Heart left ventricle (tissue), 13 donors: ENCODE measurements around the gene ANO3.

ENCODE experiments used
- CTCF ChIP-seq, 12 donors: fragments of 200-600 bp; sonication (generic) in 4 of 12; IDR thresholded peaks; one replicate each; pipeline versions ENCODE4 v1.5.0 to v1.8.0; 2018 to 2022; ENCODE audit warnings: antibody characterized with exemption in 12 of 12, mild to moderate bottlenecking in 5 of 12
- POLR2A ChIP-seq, 2 donors: fragments of 450-650 bp; IDR thresholded peaks; one replicate each; pipeline ENCODE4 v1.6.1; 2017; ENCODE audit warnings: antibody characterized with exemption in 2 of 2, mild to moderate bottlenecking in 2 of 2, moderate library complexity in 2 of 2
- donor health status: ischemic (EF 13 %, LVEDD 7.1; RV severe dilation, severe dysfunction).
- donor health status: DM: no; HTN: yes; CAD: no.
- donor health status: DM: no; HTN: no; CAD: no.
- donor health status: ischemic (EF 25% LVEDD 6.9; RV normal size, moderate dysfunction).
- donor health status: ischemic (EF 25% LVEDD 5.7; RV mildly dilated, moderate dysfunction).
- donor health status: ischemic (EF 35%, LVEDD 5.7; RV mildly dilated, moderate dysfunction).
- donor health status: nonischemic (EF 11% LVEDD 7.7; RV severe dilation, severe dysfunction).
- donor health status: DM: yes; HTN: yes; CAD: no.
- donor health status: PGD.
- donor health status: ischemic (EF 29% LVEDD 5.4; RV normal size, mild dysfunction).
- donor health status: nonischemic (EF 23%, LVEDD 6.1; RV moderate dilation, normal function).

- TF ChIP-seq CTCF (IDR thresholded peaks at IDR 0.05) (no peak), POLR2A (IDR thresholded peaks at IDR 0.05) (no peak)
Measured at GRCh38 chr11:26443617-26444016, 111.7 kb downstream of the ANO3 start.
